HEK293 (cell line): ENCODE measurements around the gene GALNT16.

Experiments used
- REST ChIP-seq: fragments of 450-650 bp; formaldehyde crosslinking; IDR thresholded peaks from 2 replicates; pipeline ENCODE4 v1.5.1; 2016; ENCODE audit warnings: missing biosample characterization, missing genetic modification characterization
- SCRT1 ChIP-seq: fragments of 450-650 bp; formaldehyde crosslinking; IDR thresholded peaks from 2 replicates; pipeline ENCODE4 v1.5.1; 2016; ENCODE audit warnings: missing biosample characterization, missing genetic modification characterization, borderline replicate concordance
- SP2 ChIP-seq: fragments of 450-650 bp; formaldehyde crosslinking; IDR thresholded peaks from 2 replicates; pipeline ENCODE4 v1.5.1; 2016; ENCODE audit warnings: missing biosample characterization, missing genetic modification characterization
- ZBTB1 ChIP-seq: fragments of 450-650 bp; formaldehyde crosslinking; IDR thresholded peaks from 2 replicates; pipeline ENCODE4 v1.5.1; 2016; ENCODE audit warnings: missing biosample characterization, missing genetic modification characterization
- ZNF10 ChIP-seq: fragments of 450-650 bp; formaldehyde crosslinking; IDR thresholded peaks from 2 replicates; pipeline ENCODE4 v1.5.1; 2017; ENCODE audit warnings: missing biosample characterization, missing genetic modification characterization
- ZNF214 ChIP-seq: fragments of 450-650 bp; formaldehyde crosslinking; IDR thresholded peaks from 2 replicates; pipeline ENCODE4 v1.5.1; 2017; ENCODE audit warnings: missing biosample characterization, mild to moderate bottlenecking, missing genetic modification characterization, borderline replicate concordance
- ZNF510 ChIP-seq: fragments of 450-650 bp; formaldehyde crosslinking; IDR thresholded peaks from 2 replicates; pipeline ENCODE4 v1.5.1; 2018; ENCODE audit warnings: mild to moderate bottlenecking, missing genetic modification characterization, missing biosample characterization; ENCODE audit not compliant: insufficient replicate concordance
- TF ChIP-seq, protein P1 (sequence below): fragments of 450-650 bp; formaldehyde crosslinking; IDR thresholded peaks from 2 replicates; pipeline ENCODE4 v1.5.1; 2016; ENCODE audit warnings: missing biosample characterization, missing genetic modification characterization

DNA sequence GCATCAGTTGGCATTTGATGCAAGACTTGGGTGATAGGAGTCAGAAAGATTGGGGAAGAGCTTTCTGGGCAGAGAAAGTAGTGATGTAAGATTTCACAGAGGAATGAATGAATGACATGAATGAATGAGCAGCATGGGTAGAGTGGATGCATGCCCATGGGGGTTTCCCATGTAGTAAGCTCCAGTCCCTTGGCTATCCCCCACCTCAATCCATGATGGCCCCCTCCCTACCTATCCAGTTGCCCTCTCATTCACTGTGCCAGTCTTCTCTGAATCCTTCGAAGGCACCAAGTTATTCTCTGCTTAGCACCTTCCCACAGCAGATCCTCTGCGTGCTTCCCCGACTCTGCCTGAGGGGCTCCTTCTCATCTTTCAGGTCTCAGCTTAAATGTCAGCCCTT is 106.1 kb downstream of the GALNT16 start:
- TF ChIP-seq SCRT1 (tag by site-specific recombination) (no peak), ZNF10 (tag by site-specific recombination) (no peak), SP2 (tag by site-specific recombination) (no peak), REST (tag by site-specific recombination) (no peak), ZBTB1 (tag by site-specific recombination) (no peak), ZNF510 (tag by site-specific recombination) (no peak), ZNF214 (tag by site-specific recombination) (no peak)
- TF ChIP-seq, protein P1, sequence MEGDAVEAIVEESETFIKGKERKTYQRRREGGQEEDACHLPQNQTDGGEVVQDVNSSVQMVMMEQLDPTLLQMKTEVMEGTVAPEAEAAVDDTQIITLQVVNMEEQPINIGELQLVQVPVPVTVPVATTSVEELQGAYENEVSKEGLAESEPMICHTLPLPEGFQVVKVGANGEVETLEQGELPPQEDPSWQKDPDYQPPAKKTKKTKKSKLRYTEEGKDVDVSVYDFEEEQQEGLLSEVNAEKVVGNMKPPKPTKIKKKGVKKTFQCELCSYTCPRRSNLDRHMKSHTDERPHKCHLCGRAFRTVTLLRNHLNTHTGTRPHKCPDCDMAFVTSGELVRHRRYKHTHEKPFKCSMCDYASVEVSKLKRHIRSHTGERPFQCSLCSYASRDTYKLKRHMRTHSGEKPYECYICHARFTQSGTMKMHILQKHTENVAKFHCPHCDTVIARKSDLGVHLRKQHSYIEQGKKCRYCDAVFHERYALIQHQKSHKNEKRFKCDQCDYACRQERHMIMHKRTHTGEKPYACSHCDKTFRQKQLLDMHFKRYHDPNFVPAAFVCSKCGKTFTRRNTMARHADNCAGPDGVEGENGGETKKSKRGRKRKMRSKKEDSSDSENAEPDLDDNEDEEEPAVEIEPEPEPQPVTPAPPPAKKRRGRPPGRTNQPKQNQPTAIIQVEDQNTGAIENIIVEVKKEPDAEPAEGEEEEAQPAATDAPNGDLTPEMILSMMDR (tag by site-specific recombination), result no peak
